OCI-LY7 (cell line): ENCODE data around the gene EP400. TPM values are rescaled to one million over a fixed set of nuclear protein-coding genes. Genes with fewer than 3 reads are reported as not detected.
"Not testable (repeated sequence)": the region's sequence is repeated elsewhere in the genome, so short reads cannot be mapped to it uniquely, and the experiment has no call there.

Experiments
- BruUV-seq: library from RNA; stranded (reverse); fragments of 400-500 nt; replicated peaks from 2 replicates; lab custom pipeline; 2021; lab: Mats Ljungman, UMichigan
- CTCF ChIA-PET: fragments of 300-600 bp; sonication (Branson Sonifier 250); formaldehyde crosslinking; loops from one replicate; lab custom pipeline; 2022; ENCODE audit warnings: antibody characterized with exemption; ENCODE audit not compliant: unreplicated experiment; lab: Charles Lee
- POLR2A ChIA-PET: fragments of 300-600 bp; sonication (Branson Sonifier 250); formaldehyde crosslinking; loops from one replicate; lab custom pipeline; 2022; ENCODE audit warnings: antibody characterized with exemption; lab: Charles Lee
- DNase-seq: peaks from one replicate; pipeline ENCODE4 v3.0.0-alpha.2; 2015; ENCODE audit warnings: low spot score
- H2AFZ ChIP-seq: fragments of 200-600 bp; sonication (generic), shearing (Covaris generic); 2 replicates; pipeline ENCODE4 v1.6.1; 2014; ENCODE audit warnings: mild to moderate bottlenecking, antibody characterized with exemption, low read length, moderate library complexity
- H3K27ac ChIP-seq: fragments of 200-600 bp; sonication (generic); 2 replicates; pipeline ENCODE4 v1.5.1; 2014; ENCODE audit warnings: mixed run types, low read depth, mild to moderate bottlenecking, moderate library complexity, low read length, inconsistent platforms; ENCODE audit not compliant: poor library complexity, severe bottlenecking
- H3K36me3 ChIP-seq: fragments of 200-600 bp; sonication (generic); 2 replicates; pipeline ENCODE4 v1.6.1; 2014; ENCODE audit warnings: mild to moderate bottlenecking, antibody characterized with exemption, low read length, moderate library complexity, mixed read lengths; ENCODE audit not compliant: insufficient read depth
- H3K4me1 ChIP-seq: fragments of 200-600 bp; sonication (generic); 2 replicates; pipeline ENCODE4 v1.5.1; 2014; ENCODE audit warnings: mild to moderate bottlenecking, low read length; ENCODE audit not compliant: insufficient read depth, poor library complexity, severe bottlenecking
- H3K4me2 ChIP-seq: fragments of 200-600 bp; sonication (generic); 2 replicates; pipeline ENCODE4 v1.6.1; 2014; ENCODE audit warnings: mild to moderate bottlenecking, low read length
- H3K4me3 ChIP-seq: fragments of 200-600 bp; sonication (generic); 2 replicates; pipeline ENCODE4 v1.5.1; 2014; ENCODE audit warnings: mild to moderate bottlenecking, low read depth, low read length; ENCODE audit not compliant: poor library complexity, severe bottlenecking
- H3K79me2 ChIP-seq: fragments of 200-600 bp; sonication (generic); 2 replicates; pipeline ENCODE4 v1.6.1; 2016; ENCODE audit warnings: low read depth, mild to moderate bottlenecking, low read length, moderate library complexity, mixed read lengths; ENCODE audit not compliant: insufficient read depth
- H3K9me2 ChIP-seq: fragments of 200-600 bp; sonication (generic); 2 replicates; pipeline ENCODE4 v1.6.1; 2016; ENCODE audit warnings: mild to moderate bottlenecking, low read length, mixed read lengths; ENCODE audit not compliant: insufficient read depth
- H3K9me3 ChIP-seq: fragments of 200-600 bp; sonication (generic); 2 replicates; pipeline ENCODE4 v1.6.1; 2014; ENCODE audit warnings: mild to moderate bottlenecking, mixed run types, low read length, mixed read lengths
- H4K20me1 ChIP-seq: fragments of 200-600 bp; sonication (generic); 2 replicates; pipeline ENCODE4 v1.6.1; 2014; ENCODE audit warnings: mild to moderate bottlenecking, antibody characterized with exemption, low read length, moderate library complexity, mixed read lengths; ENCODE audit not compliant: insufficient read depth
- EZH2phosphoT487 ChIP-seq: fragments of 200-600 bp; sonication (generic); IDR thresholded peaks from 2 replicates; pipeline ENCODE4 v1.6.1; 2018; ENCODE audit warnings: low read depth, borderline replicate concordance, mild to moderate bottlenecking, mixed run types, antibody characterized with exemption, low read length, moderate library complexity, mixed read lengths
- intact Hi-C: fragments of 100-400 bp; cut with micrococcal nuclease; formaldehyde crosslinking; loops from one replicate; pipeline ENCODE4 v1.10.0; 2022; ENCODE audit not compliant: unreplicated experiment
- total RNA-seq, 2 experiments: library from RNA; depleted of rRNA in 1 of 2; stranded (reverse); fragments of >200 nt in 1 of 2; shearing (Covaris generic) in 1 of 2; gene quantifications; 2 replicates each; pipeline ENCODE4 v1.2.3, GENCODE V29; 2014 to 2022
- TF ChIP-seq, protein P1 (sequence below): fragments of 200-600 bp; sonication (generic); conservative IDR thresholded peaks from 2 replicates; pipeline ENCODE4 v1.5.1; 2014; ENCODE audit warnings: mild to moderate bottlenecking, antibody characterized with exemption, low read length, moderate library complexity, mixed read lengths

EP400 gene
- total RNA-seq, 2 experiments from 2014 or later, result 20.7 to 56.2 TPM

GRCh38 chr12:132049442-132049841 lies 99.7 kb downstream of the EP400 start:
- Histone ChIP-seq H3K79me2 (no peaks in the 10 kb centered on the region), H3K9me2 (no peaks in the 10 kb centered on the region), H3K9me3 (no peaks in the 10 kb centered on the region), H2AFZ (no peak overlapping the region), H3K4me2 (no peak overlapping the region), H3K4me3 (no peak overlapping the region), H3K36me3 (peaks cover 83% of the 10 kb centered on the region), H4K20me1 (no peaks in the 10 kb centered on the region), H3K4me1 (peaks cover 11% of the 10 kb centered on the region), H3K27ac (no peak overlapping the region)
- intact Hi-C loops, result no loop called here
- ChIA-PET POLR2A (no interaction called here), CTCF (no interaction called here)
- no peak for DNase-seq
- BruUV-seq, result no TSS peak
- TF ChIP-seq, protein P1, sequence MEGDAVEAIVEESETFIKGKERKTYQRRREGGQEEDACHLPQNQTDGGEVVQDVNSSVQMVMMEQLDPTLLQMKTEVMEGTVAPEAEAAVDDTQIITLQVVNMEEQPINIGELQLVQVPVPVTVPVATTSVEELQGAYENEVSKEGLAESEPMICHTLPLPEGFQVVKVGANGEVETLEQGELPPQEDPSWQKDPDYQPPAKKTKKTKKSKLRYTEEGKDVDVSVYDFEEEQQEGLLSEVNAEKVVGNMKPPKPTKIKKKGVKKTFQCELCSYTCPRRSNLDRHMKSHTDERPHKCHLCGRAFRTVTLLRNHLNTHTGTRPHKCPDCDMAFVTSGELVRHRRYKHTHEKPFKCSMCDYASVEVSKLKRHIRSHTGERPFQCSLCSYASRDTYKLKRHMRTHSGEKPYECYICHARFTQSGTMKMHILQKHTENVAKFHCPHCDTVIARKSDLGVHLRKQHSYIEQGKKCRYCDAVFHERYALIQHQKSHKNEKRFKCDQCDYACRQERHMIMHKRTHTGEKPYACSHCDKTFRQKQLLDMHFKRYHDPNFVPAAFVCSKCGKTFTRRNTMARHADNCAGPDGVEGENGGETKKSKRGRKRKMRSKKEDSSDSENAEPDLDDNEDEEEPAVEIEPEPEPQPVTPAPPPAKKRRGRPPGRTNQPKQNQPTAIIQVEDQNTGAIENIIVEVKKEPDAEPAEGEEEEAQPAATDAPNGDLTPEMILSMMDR, result no peak
- no peak for TF ChIP-seq EZH2phosphoT487

- TF ChIP-seq, protein P1, result no peak
- TF ChIP-seq EZH2phosphoT487, result no peak
- no peak for DNase-seq
- POLR2A ChIA-PET, result no interaction called here
- CTCF ChIA-PET, result no interaction called here
- Histone ChIP-seq H3K4me2 (no peak overlapping the region), H3K9me2 (no peaks in the 10 kb centered on the region), H3K36me3 (peaks cover 83% of the 10 kb centered on the region), H3K79me2 (no peaks in the 10 kb centered on the region), H3K4me1 (peaks cover 11% of the 10 kb centered on the region), H3K9me3 (no peaks in the 10 kb centered on the region), H4K20me1 (no peaks in the 10 kb centered on the region), H2AFZ (no peak overlapping the region), H3K27ac (no peak overlapping the region), H3K4me3 (no peak overlapping the region)
- intact Hi-C loops, result no loop called here
- BruUV-seq, result no TSS peak
Observed at GRCh38 chr12:132049876-132050275, 100.1 kb downstream of the EP400 start.

- DNase-seq, H3K9me2 ChIP-seq, POLR2A ChIA-PET, CTCF ChIA-PET, H2AFZ ChIP-seq, H3K4me3 ChIP-seq, H4K20me1 ChIP-seq, intact Hi-C loops, H3K9me3 ChIP-seq, BruUV-seq, H3K4me2 ChIP-seq, H3K27ac ChIP-seq, H3K79me2 ChIP-seq: not testable (repeated sequence)
- TF ChIP-seq, protein P1, result peak; percentile 53
- peaks cover 83% of the 10 kb centered on the region for H3K36me3 ChIP-seq
- H3K4me1 ChIP-seq, result peaks cover 26% of the 10 kb centered on the region
Observed at GRCh38 chr12:132051718-132052117, 102.0 kb downstream of the EP400 start.
